Esophagus muscularis mucosa (tissue), 4 donors: Measurements from ENCODE around the gene LRSAM1. TPM values are rescaled to one million over a fixed set of nuclear protein-coding genes. Genes with fewer than 3 reads are reported as not detected.

ENCODE experiments used
- DNase-seq: peaks from one replicate; pipeline ENCODE4 v3.0.0-alpha.2; 2017; ENCODE audit errors: extremely low spot score
- H3K27ac ChIP-seq, 4 donors: fragments of 200-600 bp; sonication (generic); replicated peaks in 1 of 4; 1 replicate in 3 of 4; 2 replicates in 1 of 4; pipeline ENCODE4 v1.5.1; 2016 to 2019; ENCODE audit warnings: mild to moderate bottlenecking in 1 of 4
- H3K27me3 ChIP-seq, 4 donors: fragments of 200-600 bp; sonication (generic); one replicate each; pipeline versions ENCODE4 v1.5.1 to v1.6.0; 2016 to 2019
- H3K36me3 ChIP-seq, 4 donors: fragments of 200-600 bp; sonication (generic); one replicate each; pipeline ENCODE4 v1.5.1; 2016 to 2019
- H3K4me1 ChIP-seq, 4 donors: fragments of 200-600 bp; sonication (generic); one replicate each; pipeline ENCODE4 v1.5.1; 2016 to 2019
- H3K4me3 ChIP-seq, 4 donors: fragments of 200-600 bp; sonication (generic); 1 replicate in 2 of 4; 2 replicates in 2 of 4; pipeline ENCODE4 v1.5.1; 2016 to 2019; ENCODE audit warnings: mild to moderate bottlenecking in 4 of 4, moderate library complexity in 1 of 4
- H3K9me3 ChIP-seq, 4 donors: fragments of 200-600 bp; sonication (generic); 1 replicate in 3 of 4; 2 replicates in 1 of 4; pipeline ENCODE4 v1.5.1; 2016 to 2019
- EP300 ChIP-seq: sonication (generic); formaldehyde crosslinking; IDR thresholded peaks from one replicate; pipeline ENCODE4 v1.6.1; 2017; ENCODE audit warnings: antibody characterized with exemption
- POLR2A ChIP-seq: fragments of 450-650 bp; IDR thresholded peaks from one replicate; pipeline ENCODE4 v1.6.1; 2017; ENCODE audit warnings: antibody characterized with exemption, moderate library complexity, mild to moderate bottlenecking, low read depth
- POLR2AphosphoS5 ChIP-seq, 2 donors: sonication (generic); formaldehyde crosslinking; IDR thresholded peaks; one replicate each; pipeline ENCODE4 v1.6.1; 2017; ENCODE audit warnings: antibody characterized with exemption in 2 of 2
- WGBS: methylation state at CpG from one replicate; pipeline ENCODE4 v1.1.5; 2018; 5-methylcytosine and 5-hydroxymethylcytosine counted together
- intact Hi-C: fragments of 100-400 bp; cut with DNase I; formaldehyde crosslinking; loops from one replicate; pipeline ENCODE4 v1.15.1; 2023
- total RNA-seq, 4 donors: library from RNA; depleted of rRNA; stranded (reverse); fragments of >200 nt; gene quantifications; one replicate each; pipeline versions ENCODE4 v1.1.0 to v1.2.1, GENCODE V29; 2016
- TF ChIP-seq, protein P1 (sequence below), 3 experiments: fragments of 200-600 bp in 2 of 3; fragments of 450-650 bp in 1 of 3; sonication (generic) in 2 of 3; IDR thresholded peaks; one replicate each; pipeline ENCODE4 v1.5.1; 2017 to 2019; ENCODE audit warnings: antibody characterized with exemption in 3 of 3, mild to moderate bottlenecking in 2 of 3, moderate library complexity in 1 of 3

Gene LRSAM1
- total RNA-seq, 4 donors from 2014 or later: 13.6 to 26.2 (median 18.8) TPM

DNA sequence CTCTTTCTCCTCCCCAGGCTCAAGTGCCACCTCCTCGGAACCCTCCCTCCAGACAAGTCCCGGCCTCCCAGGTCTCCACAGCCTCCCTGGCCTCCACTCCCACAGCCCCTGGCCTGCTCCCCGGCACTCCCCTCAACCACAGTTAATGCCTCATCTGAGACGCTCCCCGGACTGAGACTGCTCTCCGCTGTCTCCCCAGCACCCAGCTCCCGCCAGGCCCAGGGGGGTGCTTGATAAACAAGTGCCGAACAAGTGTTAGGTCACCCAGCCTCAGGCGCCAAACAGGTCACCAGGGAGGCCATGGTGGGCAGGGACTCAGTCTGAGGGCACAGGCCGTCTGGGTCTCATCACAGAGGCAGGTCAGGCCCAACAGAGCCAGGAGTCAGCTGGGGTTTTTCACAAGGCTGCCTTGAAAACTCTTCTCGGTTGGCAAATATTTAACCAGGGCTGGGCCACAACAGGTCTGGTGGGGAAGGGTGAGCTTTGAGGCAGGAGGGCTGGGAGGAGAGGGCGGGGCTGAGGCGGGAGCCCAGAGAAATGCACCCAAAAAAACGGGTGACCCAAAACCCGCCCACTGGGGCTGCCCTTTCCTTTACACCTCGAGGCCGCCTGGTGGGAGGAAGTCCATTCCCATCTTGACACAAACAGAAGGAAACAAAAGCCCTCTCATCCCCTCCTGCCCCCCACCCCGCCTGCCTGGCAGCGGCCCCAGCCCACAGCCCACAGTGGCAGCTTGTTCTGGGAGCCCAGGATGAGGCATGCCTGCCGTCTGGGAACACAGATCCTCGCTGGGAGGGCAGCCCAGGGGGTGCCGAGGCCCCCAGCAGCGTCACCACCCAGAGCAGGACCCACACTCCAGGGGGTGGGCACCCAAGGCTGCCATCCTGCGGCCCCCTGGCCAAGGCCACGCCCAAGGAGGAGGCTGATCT, 94.2 kb downstream of the LRSAM1 start:
- Histone ChIP-seq H3K36me3 (peaks cover 0 to 5% (median 2%) of the 10 kb centered on the region in 4 donors), H3K9me3 (no peaks in the 10 kb centered on the region), H3K27me3 (no peaks in the 10 kb centered on the region), H3K4me1 (peaks cover 52 to 89% (median 86%) of the 10 kb centered on the region in 4 donors), H3K27ac (peak overlapping the region; percentile 63 to 77 (median 66)), H3K4me3 (peak overlapping the region in 1 of 4 donors; percentile 3)
- WGBS: 71% methylated on average over 13 of the region's 25 CpGs
- no peak for DNase-seq
- TF ChIP-seq POLR2AphosphoS5 (IDR thresholded peaks at IDR 0.05): peak in 1 of 2 donors; percentile 20
- TF ChIP-seq EP300: no peak
- no peak for TF ChIP-seq POLR2A
- TF ChIP-seq, protein P1, sequence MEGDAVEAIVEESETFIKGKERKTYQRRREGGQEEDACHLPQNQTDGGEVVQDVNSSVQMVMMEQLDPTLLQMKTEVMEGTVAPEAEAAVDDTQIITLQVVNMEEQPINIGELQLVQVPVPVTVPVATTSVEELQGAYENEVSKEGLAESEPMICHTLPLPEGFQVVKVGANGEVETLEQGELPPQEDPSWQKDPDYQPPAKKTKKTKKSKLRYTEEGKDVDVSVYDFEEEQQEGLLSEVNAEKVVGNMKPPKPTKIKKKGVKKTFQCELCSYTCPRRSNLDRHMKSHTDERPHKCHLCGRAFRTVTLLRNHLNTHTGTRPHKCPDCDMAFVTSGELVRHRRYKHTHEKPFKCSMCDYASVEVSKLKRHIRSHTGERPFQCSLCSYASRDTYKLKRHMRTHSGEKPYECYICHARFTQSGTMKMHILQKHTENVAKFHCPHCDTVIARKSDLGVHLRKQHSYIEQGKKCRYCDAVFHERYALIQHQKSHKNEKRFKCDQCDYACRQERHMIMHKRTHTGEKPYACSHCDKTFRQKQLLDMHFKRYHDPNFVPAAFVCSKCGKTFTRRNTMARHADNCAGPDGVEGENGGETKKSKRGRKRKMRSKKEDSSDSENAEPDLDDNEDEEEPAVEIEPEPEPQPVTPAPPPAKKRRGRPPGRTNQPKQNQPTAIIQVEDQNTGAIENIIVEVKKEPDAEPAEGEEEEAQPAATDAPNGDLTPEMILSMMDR (IDR thresholded peaks at IDR 0.05): no peak
- intact Hi-C loops: no loop called here

DNA sequence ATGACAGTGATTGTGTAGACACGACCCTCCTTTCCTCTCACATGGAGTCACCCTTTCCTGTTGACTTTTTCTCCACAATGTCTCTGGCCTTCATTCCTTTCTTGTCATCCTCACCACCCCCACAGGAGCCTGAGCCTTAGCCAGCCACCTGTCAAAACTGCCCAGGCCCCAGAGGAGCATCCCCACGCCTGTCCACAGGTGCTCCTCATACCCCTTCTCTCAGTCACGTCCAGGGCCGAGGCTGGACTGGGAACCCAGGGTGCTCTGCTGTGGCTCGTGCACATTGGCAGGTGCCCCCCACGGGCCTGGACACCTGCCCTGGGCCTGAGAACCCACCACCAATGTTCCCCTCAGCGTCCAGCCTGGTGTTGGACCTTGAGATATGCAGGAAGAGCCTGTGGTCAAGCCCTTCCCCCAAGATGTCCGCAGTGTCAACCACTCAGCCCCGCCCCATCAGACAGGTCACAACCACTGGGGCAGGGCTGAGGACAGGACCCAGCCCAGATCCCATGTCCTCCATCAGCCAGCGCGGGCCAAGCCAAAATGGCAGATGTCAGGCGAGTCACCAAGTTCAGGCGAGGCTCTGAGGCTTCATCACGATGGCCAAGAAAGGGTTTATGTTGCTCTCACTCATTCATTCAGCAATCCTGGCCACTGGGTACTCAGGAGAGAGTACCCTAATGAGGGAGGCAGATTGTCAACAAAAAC, 95.0 kb downstream of the LRSAM1 start:
- intact Hi-C loops: no loop called here
- 85% methylated on average over 11 of the region's 14 CpGs for WGBS

DNA sequence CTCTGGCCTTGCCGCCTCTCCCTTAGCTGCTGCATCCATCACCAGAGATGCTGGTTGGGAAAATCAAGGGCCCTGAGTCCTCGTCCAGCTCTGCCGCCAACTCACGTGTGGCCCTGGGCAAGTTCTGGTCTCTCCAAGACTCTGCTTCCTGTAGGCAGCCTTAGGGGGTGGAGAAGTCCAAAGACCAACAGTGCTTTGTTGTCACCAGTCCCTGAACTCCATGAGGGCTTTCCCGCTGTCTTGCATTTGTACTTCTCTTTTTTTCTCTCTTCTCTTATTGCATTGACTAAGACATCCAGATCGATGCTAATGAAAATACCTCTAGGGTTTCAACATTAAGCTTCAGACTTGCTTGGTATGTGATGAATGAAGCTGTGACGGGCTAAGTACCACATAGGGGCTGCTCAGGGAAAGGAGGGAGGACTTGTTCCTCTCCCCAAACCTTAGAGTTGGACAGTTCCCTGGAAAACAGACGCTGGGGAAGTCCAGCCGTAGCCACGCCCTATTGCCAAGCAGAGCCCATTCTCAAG, 97.1 kb downstream of the LRSAM1 start:
- Histone ChIP-seq H3K27ac (no peak overlapping the region), H3K4me3 (no peak overlapping the region), H3K36me3 (peaks cover 0 to 5% (median 2%) of the 10 kb centered on the region in 4 donors), H3K9me3 (no peaks in the 10 kb centered on the region), H3K4me1 (peaks cover 38 to 87% (median 80%) of the 10 kb centered on the region in 4 donors), H3K27me3 (no peaks in the 10 kb centered on the region)
- TF ChIP-seq, protein P1 (IDR thresholded peaks at IDR 0.05): no peak
- TF ChIP-seq POLR2AphosphoS5 (IDR thresholded peaks at IDR 0.05) (no peak), EP300 (no peak), POLR2A (no peak)
- WGBS: 84% methylated on average over 10 of the region's 10 CpGs
- no peak for DNase-seq
- intact Hi-C loops: no loop called here

More for the DNA sequence above, 95.0 kb downstream of the LRSAM1 start:
- peaks cover 0 to 5% (median 2%) of the 10 kb centered on the region in 4 donors for H3K36me3 ChIP-seq
- H3K27ac ChIP-seq: peak overlapping the region; percentile 63 to 77 (median 66)
- DNase-seq: no peak
- no peaks in the 10 kb centered on the region for H3K27me3 ChIP-seq
- peaks cover 55 to 89% (median 86%) of the 10 kb centered on the region in 4 donors for H3K4me1 ChIP-seq
- H3K4me3 ChIP-seq: peak overlapping the region in 1 of 4 donors; percentile 3
- H3K9me3 ChIP-seq: no peaks in the 10 kb centered on the region
- TF ChIP-seq EP300 (no peak), POLR2A (no peak), POLR2AphosphoS5 (IDR thresholded peaks at IDR 0.05) (no peak)
- TF ChIP-seq, protein P1 (IDR thresholded peaks at IDR 0.05): no peak

DNA sequence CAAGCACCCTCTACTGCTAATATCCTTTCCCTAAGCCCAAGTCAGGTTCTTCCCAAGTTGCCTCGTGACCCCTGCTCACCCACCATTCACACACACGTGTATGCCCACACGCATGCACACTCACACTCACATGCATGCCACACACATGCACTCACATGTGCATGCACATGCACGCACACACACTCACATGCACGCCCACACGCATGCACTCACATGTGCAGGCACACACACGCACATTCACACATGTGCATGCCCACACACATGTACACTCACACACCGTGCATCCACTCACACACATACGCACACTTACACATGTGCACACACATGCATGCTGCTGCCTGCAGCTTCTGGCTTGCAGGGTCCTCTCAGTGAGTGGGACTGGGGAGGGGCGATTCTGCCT, 97.9 kb downstream of the LRSAM1 start:
- no peak for DNase-seq
- Histone ChIP-seq H3K27ac (no peak overlapping the region), H3K27me3 (no peaks in the 10 kb centered on the region), H3K36me3 (peaks cover 0 to 5% (median 2%) of the 10 kb centered on the region in 4 donors), H3K9me3 (no peaks in the 10 kb centered on the region), H3K4me3 (no peak overlapping the region), H3K4me1 (peaks cover 40 to 87% (median 80%) of the 10 kb centered on the region in 4 donors)
- intact Hi-C loops: no loop called here
- TF ChIP-seq EP300: no peak
- TF ChIP-seq POLR2AphosphoS5 (IDR thresholded peaks at IDR 0.05): no peak
- TF ChIP-seq, protein P1 (IDR thresholded peaks at IDR 0.05): no peak
- no peak for TF ChIP-seq POLR2A
- WGBS: 85% methylated on average over 9 of the region's 10 CpGs
